ENCODE results near the gene NR1D2.

DNA sequence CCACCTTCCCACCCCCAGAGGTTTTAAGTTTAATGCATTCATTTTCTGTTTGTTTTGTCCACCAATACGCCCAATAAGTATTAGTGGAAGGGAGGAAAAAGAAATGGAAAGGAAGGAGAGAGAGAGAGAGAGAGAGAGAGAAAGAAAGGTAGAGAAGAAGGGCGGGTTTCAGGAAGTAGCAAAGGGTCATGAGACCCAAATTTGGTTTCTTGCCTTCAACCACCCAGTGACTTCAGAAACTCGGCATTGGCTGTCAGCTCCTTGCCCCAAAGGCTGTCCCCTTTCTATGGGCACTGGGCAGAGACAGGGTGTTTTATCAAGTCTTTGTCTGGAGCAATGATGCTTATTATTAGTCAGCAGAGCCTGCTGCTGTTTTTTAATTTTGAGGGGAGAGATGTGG lies 13.5 kb upstream of the NR1D2 start:
- TF ChIP-seq POLR2A (IDR thresholded peaks at IDR 0.05; ENCODE audit: low read depth, low read length), result no peak
- TF ChIP-seq TAF1 (IDR thresholded peaks at IDR 0.05; ENCODE audit: borderline replicate concordance, low read depth, low read length), result no peak

Measured in GM12892 (cell line).